HUES6 (cell line): ENCODE measurements around the gene CHERP.

ENCODE experiments used
- H3K27ac ChIP-seq: 2 replicates; pipeline ENCODE4 v1.7.0; 2013; ENCODE audit warnings: low read depth, mild to moderate bottlenecking, low read length, inconsistent platforms
- H3K27me3 ChIP-seq: 2 replicates; pipeline ENCODE4 v1.6.1; 2013; ENCODE audit warnings: low read length; ENCODE audit not compliant: control insufficient read depth, insufficient read depth
- H3K36me3 ChIP-seq: 2 replicates; pipeline ENCODE4 v1.6.1; 2013; ENCODE audit warnings: low read length; ENCODE audit not compliant: control insufficient read depth, insufficient read depth
- H3K4me1 ChIP-seq: 2 replicates; pipeline ENCODE4 v1.6.1; 2013; ENCODE audit warnings: low read length; ENCODE audit not compliant: control insufficient read depth, insufficient read depth
- H3K4me3 ChIP-seq: 2 replicates; pipeline ENCODE4 v1.5.1; 2013; ENCODE audit warnings: low read depth, low read length
- H3K9ac ChIP-seq: one replicate; pipeline ENCODE4 v1.6.1; 2013; ENCODE audit warnings: mild to moderate bottlenecking, low read length
- H3K9me3 ChIP-seq: 2 replicates; pipeline ENCODE4 v1.6.1; 2013; ENCODE audit warnings: low read depth, low read length; ENCODE audit not compliant: control insufficient read depth, insufficient read depth

The CHERP gene

DNA sequence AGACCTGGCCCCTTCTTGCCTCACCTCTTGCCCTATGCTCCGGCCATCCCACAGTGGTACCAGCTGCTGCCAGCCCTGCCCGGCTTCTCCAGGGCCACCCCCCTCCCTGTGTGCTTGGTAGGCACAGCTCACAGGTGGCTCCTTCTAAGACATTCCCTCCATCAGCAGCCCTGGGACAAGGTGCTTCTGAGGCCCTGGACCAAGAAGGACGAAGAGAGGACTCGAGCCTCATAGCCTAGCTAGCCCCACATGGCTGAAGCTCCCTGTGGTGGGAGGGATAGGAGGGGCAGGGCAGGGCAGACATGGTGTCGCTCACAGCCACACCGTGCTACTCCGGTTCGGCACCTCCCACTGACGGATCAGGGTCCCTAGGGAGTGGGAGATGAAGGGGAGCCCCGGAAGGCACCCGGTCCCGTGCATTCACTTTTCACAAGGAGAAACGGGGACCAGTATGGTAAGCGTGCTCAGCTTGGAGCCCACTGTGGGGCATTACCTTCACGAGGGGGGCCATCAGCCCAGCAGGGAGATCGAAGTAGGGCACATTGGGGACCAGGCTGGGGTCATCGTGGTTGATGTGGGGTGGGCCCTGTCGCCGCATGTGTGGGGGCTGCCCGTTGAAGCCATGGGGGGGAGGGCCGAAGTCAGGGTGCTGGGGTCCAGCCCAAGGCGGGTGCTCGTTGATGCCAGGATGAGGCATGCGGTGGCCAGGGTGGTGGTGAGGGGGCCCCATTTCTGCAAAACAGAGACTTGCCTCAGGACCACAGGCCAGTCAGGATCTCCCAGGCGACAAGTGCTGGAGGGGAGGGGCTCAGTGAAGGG, 19.5 kb downstream of the CHERP start:
- Histone ChIP-seq H3K27me3 (no peaks in the 10 kb centered on the region), H3K9me3 (no peaks in the 10 kb centered on the region), H3K4me3 (no peak overlapping the region), H3K27ac (no peak overlapping the region), H3K9ac (no peak overlapping the region), H3K4me1 (no peaks in the 10 kb centered on the region), H3K36me3 (peaks cover 97% of the 10 kb centered on the region)

DNA sequence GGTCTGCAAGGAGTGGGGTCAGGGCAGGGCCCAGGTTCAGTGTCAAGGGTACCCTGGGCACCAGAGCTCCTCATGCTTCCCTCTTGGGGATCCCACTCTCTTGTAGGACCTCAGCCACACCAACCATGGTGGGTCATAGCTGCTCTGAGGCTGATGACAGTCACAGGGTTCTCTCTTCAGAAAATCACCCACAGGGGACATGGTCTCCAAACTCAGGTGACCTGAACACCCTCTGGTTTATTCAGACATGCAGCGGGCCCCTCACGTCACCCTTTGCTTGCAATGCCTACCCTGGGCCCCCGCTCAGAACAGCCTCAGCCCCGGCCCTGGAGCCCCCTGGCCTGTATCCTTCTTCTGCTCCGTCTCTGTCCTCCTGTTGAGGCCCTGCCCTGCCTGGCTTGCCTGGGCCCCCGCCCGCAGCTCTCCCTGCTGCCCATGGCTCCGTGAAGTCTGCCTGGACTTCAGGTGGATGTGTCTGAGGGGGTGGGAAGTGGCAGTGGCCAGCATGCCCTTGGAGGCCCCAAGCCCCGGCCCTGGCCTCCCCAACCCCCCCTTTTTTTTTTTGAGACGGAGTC, 20.4 kb downstream of the CHERP start:
- H3K27ac ChIP-seq = no peak overlapping the region
- H3K4me3 ChIP-seq = no peak overlapping the region
- no peaks in the 10 kb centered on the region for H3K27me3 ChIP-seq
- no peak overlapping the region for H3K9ac ChIP-seq
- peaks cover 97% of the 10 kb centered on the region for H3K36me3 ChIP-seq
- H3K9me3 ChIP-seq = no peaks in the 10 kb centered on the region
- H3K4me1 ChIP-seq = no peaks in the 10 kb centered on the region

DNA sequence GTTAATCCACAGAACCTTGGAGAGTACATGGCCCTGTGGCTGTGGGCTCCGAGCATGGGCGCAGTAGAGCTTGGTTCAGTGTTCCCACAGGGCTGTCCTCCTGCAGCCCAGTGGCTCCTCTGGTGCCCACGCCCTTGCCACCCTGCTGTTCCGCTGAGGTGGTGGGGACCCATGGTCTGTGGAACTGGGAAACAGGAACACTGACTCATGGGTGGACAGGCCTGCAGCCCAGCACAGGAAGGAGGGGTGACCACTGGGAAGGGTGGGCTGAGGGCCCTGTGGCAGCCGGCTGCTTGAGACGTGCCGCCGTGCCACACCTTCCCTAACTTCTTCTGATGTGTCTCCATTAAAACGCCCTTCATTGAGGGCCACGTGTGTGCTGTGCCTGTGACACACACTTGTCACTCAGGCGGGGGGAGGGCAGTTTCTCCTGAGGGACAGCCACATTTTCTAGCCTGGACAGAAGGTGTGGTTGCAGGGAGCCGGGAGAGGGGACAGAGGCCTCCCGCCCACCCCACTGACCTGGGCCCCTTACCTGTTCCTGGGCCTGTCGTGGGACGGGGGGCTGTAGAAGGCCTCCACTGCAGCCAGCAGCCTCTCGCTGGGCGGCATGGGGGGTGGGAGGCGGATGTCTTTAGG, 21.1 kb downstream of the CHERP start:
- Histone ChIP-seq H3K36me3 (peaks cover 94% of the 10 kb centered on the region), H3K4me1 (no peaks in the 10 kb centered on the region), H3K27ac (no peak overlapping the region), H3K9ac (no peak overlapping the region), H3K4me3 (no peak overlapping the region), H3K9me3 (no peaks in the 10 kb centered on the region), H3K27me3 (no peaks in the 10 kb centered on the region)

DNA sequence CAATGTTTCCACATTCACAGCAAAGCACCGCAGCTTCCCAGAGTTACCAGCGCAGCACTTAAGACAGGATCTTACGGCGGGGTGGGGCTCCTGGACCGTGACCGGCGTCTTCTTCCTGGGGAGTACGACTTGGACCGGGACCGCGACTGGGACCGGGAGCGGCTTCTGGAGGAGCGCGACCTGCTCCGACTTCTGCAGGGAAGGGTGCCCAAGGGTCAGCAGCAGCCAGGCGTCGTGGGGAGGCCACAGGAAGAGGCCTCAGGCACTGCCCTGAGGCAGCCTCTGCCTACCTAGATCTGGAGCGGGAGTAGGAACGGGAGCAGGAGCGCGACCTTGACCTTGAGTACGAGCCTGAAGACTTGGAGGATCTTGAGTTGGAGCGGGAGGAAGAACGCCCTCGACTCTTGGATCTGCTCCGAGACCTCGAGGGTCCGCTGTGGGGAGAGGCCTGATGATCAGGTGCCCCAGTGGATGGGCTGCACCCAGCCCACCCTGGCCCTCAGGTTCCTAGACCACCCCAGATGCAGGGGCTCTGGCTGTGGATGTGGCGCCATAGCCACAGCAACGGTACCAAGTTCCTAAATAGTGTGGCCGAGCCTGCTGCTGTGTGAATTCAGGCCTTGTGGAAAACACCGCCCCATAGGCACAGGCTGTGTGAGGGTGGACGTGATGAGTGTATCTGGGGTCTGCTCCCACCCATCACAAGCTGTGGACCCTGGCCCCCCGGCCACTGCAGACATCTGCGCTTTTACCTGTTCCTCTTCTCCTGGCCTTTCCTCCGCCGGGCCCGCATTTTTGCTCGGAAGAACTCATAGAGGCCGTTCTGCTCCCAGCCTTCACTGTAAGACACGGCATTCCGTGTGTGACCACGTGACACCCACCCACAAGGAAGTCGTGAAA, 21.9 kb downstream of the CHERP start:
- Histone ChIP-seq H3K9ac (no peak overlapping the region), H3K4me3 (no peak overlapping the region), H3K4me1 (no peaks in the 10 kb centered on the region), H3K27me3 (no peaks in the 10 kb centered on the region), H3K27ac (no peak overlapping the region), H3K9me3 (no peaks in the 10 kb centered on the region), H3K36me3 (peaks cover 86% of the 10 kb centered on the region)

DNA sequence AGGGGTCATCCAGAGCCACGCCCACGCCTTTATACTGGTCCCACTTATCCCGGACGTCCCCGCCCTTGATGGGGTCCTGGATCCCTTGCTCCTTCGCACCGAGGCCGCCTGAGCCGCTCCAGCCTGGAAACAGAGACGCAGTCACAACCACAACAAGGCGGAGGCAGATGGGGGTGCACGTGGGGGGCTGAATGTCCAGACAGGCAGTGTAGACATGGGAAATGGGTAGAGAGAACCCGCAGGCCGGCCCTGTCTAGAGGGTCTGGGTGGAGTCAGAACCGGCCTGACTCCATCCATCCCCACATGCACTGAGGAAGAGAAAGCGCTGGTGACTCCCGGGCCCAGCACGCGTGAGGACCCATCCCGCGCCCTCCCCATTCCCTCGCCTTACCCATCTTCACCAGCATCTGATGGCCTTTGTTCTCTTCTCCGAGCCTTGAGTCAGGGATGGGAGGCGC, 23.0 kb downstream of the CHERP start:
- no peak overlapping the region for H3K9ac ChIP-seq
- peaks cover 76% of the 10 kb centered on the region for H3K36me3 ChIP-seq
- H3K27me3 ChIP-seq = no peaks in the 10 kb centered on the region

DNA sequence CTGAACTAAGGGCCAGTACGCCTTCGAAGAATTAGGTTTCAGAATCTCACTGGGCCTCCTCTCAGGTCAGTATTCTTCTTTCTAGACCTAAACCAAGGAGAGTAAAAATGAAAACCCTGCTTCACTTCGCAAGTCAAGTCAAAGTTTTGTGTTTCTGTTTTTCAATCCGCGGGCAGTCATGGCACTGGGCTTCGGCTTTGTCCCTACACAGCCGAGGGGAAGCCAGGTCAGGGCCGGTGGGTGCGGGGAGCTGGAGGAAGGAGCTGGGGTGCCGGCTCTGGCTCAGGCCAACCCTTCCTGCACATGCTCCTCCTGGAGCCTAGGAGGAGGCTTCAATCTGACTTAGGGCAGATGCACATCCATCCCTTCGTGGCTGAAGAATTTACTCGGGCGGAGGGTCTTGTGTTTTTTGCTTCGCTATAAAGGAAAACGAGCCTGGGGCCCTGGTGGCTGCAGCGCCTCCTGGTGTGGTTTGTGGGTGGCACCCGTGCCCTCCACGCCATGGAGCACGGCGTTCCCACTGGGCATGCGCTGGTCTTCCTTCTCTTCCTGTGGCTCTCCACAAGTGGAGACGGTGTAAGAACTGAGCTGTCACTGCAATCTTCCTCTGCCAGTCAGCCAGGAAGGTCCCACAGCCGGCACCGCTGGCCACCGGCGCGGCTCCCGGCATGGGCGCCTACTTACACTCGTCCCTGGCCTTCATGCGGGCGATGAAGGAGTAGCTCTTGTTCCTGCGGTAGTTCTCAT, 23.6 kb downstream of the CHERP start:
- Histone ChIP-seq H3K27ac (no peak overlapping the region), H3K9me3 (no peaks in the 10 kb centered on the region), H3K36me3 (peaks cover 70% of the 10 kb centered on the region), H3K27me3 (no peaks in the 10 kb centered on the region), H3K4me3 (no peak overlapping the region), H3K9ac (no peak overlapping the region), H3K4me1 (no peaks in the 10 kb centered on the region)

More for the DNA sequence above, 23.0 kb downstream of the CHERP start:
- Histone ChIP-seq H3K4me1 (no peaks in the 10 kb centered on the region), H3K27ac (no peak overlapping the region), H3K4me3 (no peak overlapping the region), H3K9me3 (no peaks in the 10 kb centered on the region)

DNA sequence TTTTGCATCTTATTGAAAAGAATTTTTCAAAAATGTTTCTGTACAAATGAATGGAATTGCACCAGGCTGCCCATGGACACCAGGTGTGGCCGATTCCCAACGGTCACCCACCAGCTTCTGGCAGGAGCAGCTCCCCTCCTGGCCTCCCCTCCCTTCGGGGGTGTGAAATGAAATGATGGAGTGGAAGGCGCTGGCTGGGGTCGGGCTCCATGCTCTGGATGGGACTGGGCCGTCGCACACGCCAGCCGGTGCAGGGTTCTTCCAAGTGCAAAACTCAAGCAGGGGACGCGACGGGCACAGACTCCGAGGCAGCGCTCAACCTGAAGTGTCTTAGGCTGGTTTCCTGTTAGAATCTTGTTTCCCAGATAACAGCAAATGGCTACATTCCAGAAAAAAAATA, 24.2 kb downstream of the CHERP start:
- no peak overlapping the region for H3K9ac ChIP-seq
- H3K27ac ChIP-seq = no peak overlapping the region
- H3K4me3 ChIP-seq = no peak overlapping the region
- H3K27me3 ChIP-seq = no peaks in the 10 kb centered on the region
- no peaks in the 10 kb centered on the region for H3K4me1 ChIP-seq
- no peaks in the 10 kb centered on the region for H3K9me3 ChIP-seq
- H3K36me3 ChIP-seq = peaks cover 65% of the 10 kb centered on the region

DNA sequence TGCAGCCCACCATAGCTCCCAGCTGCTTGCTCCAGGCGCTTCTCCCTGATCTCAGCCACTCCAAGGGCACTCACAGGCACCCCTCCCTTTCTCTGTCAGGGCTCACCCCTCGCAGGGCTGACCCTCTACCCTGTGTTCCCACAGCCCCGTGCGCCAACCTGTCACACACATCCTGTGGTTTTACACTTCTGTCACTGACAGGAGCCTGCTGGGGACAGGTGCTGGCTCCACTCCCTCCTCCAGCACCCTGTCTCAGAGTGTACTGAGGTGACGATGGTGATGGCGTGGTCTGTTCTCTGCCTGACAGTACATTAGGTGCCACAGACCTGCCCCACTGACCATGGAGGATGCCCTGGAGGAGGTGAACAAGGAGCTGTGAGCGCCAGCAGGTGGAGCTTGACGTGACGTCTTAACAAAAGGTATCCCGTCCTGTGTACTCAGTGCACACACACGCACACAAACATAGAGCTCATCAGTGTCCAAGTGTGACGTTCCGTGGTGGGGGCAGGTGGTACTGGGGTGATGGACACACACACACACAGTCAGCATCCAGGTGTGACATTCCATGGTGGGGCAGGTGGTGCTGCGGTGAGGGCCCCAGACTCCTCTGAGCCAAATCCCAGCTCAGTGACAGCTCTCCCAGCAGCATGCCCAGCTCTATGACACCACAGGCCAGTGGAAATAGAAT, 25.2 kb downstream of the CHERP start:
- Histone ChIP-seq H3K4me1 (no peaks in the 10 kb centered on the region), H3K9me3 (no peaks in the 10 kb centered on the region), H3K36me3 (peaks cover 63% of the 10 kb centered on the region), H3K4me3 (no peak overlapping the region), H3K27me3 (no peaks in the 10 kb centered on the region), H3K27ac (no peak overlapping the region), H3K9ac (no peak overlapping the region)

DNA sequence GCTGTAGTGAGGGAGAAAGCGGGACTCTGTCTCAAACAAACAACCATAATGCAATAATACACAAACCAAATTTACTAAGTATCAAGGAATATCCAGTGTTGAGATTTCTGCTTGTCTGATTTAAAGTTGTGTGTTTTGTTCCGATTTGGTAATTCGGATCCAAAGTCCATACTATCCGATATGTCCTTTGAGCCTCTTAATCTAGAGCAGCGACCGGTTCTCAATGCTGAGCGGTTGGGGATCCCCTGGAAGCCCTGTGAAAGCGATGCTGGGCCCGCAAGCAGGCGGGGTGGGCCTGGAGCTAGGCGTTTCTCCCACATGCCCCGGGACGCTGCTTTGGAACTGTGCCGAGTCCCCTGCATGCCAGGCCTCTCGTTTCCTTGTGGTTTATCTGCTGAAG, 25.9 kb downstream of the CHERP start:
- Histone ChIP-seq H3K36me3 (peaks cover 58% of the 10 kb centered on the region), H3K9ac (no peak overlapping the region), H3K4me1 (no peaks in the 10 kb centered on the region), H3K9me3 (no peaks in the 10 kb centered on the region), H3K27me3 (no peaks in the 10 kb centered on the region), H3K4me3 (no peak overlapping the region), H3K27ac (no peak overlapping the region)
